Activated B cell treated with CpG ODN at 0.5 μM for 24 hours (primary cell): Measurements from ENCODE around the gene UNC13B. TPM values are rescaled to one million over a fixed set of nuclear protein-coding genes. Genes with fewer than 3 reads are reported as not detected.

Experiments used
- ATAC-seq: fragments of 200-7000 bp; cut with Tn5 transposase; one replicate; pipeline ENCODE4 v1.10.0; 2021; ENCODE audit warnings: low read depth, mild to moderate bottlenecking, moderate library complexity
- CTCF ChIA-PET: fragments of 350-600 bp; sonication (Branson Sonifier 250); formaldehyde crosslinking; loops from one replicate; lab custom pipeline; 2021; ENCODE audit warnings: antibody characterized with exemption; lab: Charles Lee
- POLR2A ChIA-PET: fragments of 350-600 bp; sonication (Branson Sonifier 250); formaldehyde crosslinking; loops from one replicate; lab custom pipeline; 2021; ENCODE audit warnings: antibody characterized with exemption; lab: Charles Lee
- DNase-seq: peaks from one replicate; pipeline ENCODE4 v3.0.0; 2022
- H3K27ac Mint-ChIP-seq: one replicate; pipeline ENCODE4 v1.8.0; 2020; ENCODE audit warnings: mixed read lengths
- H3K27me3 Mint-ChIP-seq: one replicate; pipeline ENCODE4 v1.8.0; 2021; ENCODE audit warnings: mixed read lengths
- H3K36me3 Mint-ChIP-seq: one replicate; pipeline ENCODE4 v1.8.0; 2021; ENCODE audit warnings: low read depth, mixed read lengths
- H3K4me1 Mint-ChIP-seq: one replicate; pipeline ENCODE4 v1.8.0; 2021; ENCODE audit warnings: mixed read lengths
- H3K4me3 Mint-ChIP-seq: one replicate; pipeline ENCODE4 v1.8.0; 2020; ENCODE audit warnings: mild to moderate bottlenecking, mixed read lengths
- H3K9me3 Mint-ChIP-seq: one replicate; pipeline ENCODE4 v1.8.0; 2020; ENCODE audit warnings: mixed read lengths
- CTCF ChIP-seq: fragments of 200-600 bp; IDR thresholded peaks from one replicate; pipeline ENCODE4 v1.8.0; 2022; ENCODE audit warnings: antibody characterized with exemption, mild to moderate bottlenecking
- intact Hi-C: fragments of 100-400 bp; cut with micrococcal nuclease; formaldehyde crosslinking; loops from one replicate; pipeline ENCODE4 v1.15.1; 2024
- total RNA-seq: library from RNA; stranded (reverse); gene quantifications from 2 replicates; pipeline ENCODE4 v1.2.3, GENCODE V29; 2022

Gene UNC13B
- total RNA-seq, 1 donor from 2014 or later, result 0.53 TPM

GRCh38 chr9:35446012-35446411 is 284.2 kb downstream of the UNC13B start:
- no peak overlapping the region for H3K27ac Mint-ChIP-seq
- H3K4me1 Mint-ChIP-seq, result no peaks in the 10 kb centered on the region
- H3K9me3 Mint-ChIP-seq, result no peaks in the 10 kb centered on the region
- TF ChIP-seq CTCF, result no peak
- no peaks in the 10 kb centered on the region for H3K36me3 Mint-ChIP-seq
- POLR2A ChIA-PET, result no interaction called here
- ATAC-seq (no peak), DNase-seq (no peak)
- CTCF ChIA-PET, result no interaction called here
- intact Hi-C loops, result no loop called here
- peaks cover 37% of the 10 kb centered on the region for H3K27me3 Mint-ChIP-seq
- H3K4me3 Mint-ChIP-seq, result no peak overlapping the region

- Mint-ChIP-seq H3K4me3 (no peak overlapping the region), H3K27me3 (peaks cover 52% of the 10 kb centered on the region), H3K36me3 (no peaks in the 10 kb centered on the region), H3K9me3 (peaks cover 3% of the 10 kb centered on the region), H3K4me1 (no peaks in the 10 kb centered on the region), H3K27ac (no peak overlapping the region)
- intact Hi-C loops, result no loop called here
- no peak for TF ChIP-seq CTCF
- POLR2A ChIA-PET, result no interaction called here
- no peak for DNase-seq
- CTCF ChIA-PET, result no interaction called here
- no peak for ATAC-seq
These were observed 286.7 kb downstream of the UNC13B start for GRCh38 chr9:35448496-35448895.

- no peak overlapping the region for H3K27ac Mint-ChIP-seq
- ChIA-PET CTCF (no interaction called here), POLR2A (interaction anchor here (0.6 kb wide), 1 partner anchor 35 kb away, joined by 3 read pairs; no protein-coding TSS in a partner anchor)
- H3K4me3 Mint-ChIP-seq, result no peak overlapping the region
- H3K36me3 Mint-ChIP-seq, result no peaks in the 10 kb centered on the region
- peaks cover 11% of the 10 kb centered on the region for H3K9me3 Mint-ChIP-seq
- H3K4me1 Mint-ChIP-seq, result no peaks in the 10 kb centered on the region
- TF ChIP-seq CTCF, result no peak
- intact Hi-C loops, result no loop called here
- DNase-seq (no peak), ATAC-seq (no peak)
- H3K27me3 Mint-ChIP-seq, result peaks cover 38% of the 10 kb centered on the region
These were observed 290.7 kb downstream of the UNC13B start for GRCh38 chr9:35452481-35452880.

GRCh38 chr9:35453786-35454185 is 292.0 kb downstream of the UNC13B start:
- DNase-seq, result no peak
- Mint-ChIP-seq H3K4me1 (no peaks in the 10 kb centered on the region), H3K27ac (no peak overlapping the region), H3K27me3 (peaks cover 33% of the 10 kb centered on the region), H3K4me3 (no peak overlapping the region), H3K36me3 (no peaks in the 10 kb centered on the region), H3K9me3 (peaks cover 11% of the 10 kb centered on the region)
- intact Hi-C loops, result no loop called here
- no peak for TF ChIP-seq CTCF
- ATAC-seq, result no peak
- ChIA-PET POLR2A (no interaction called here), CTCF (no interaction called here)

Other genes starting within 250 kb of the UNC13B start
- gene PHF24, start 203.7 kb upstream of the UNC13B start, total RNA-seq, result 0.13 TPM in 1 of 2 replicates, not detected in the other
- gene DNAJB5, start 172.3 kb upstream of the UNC13B start, total RNA-seq, result 5.4 and 6.4 TPM in 2 replicates
- 274 and 296 TPM in 2 replicates for gene VCP, start 89.4 kb upstream of the UNC13B start, total RNA-seq
- 27.4 and 28.8 TPM in 2 replicates for gene FANCG, start 82.1 kb upstream of the UNC13B start, total RNA-seq
- 30.4 and 34.1 TPM in 2 replicates for gene PIGO, start 65.4 kb upstream of the UNC13B start, total RNA-seq
- gene STOML2, start 58.9 kb upstream of the UNC13B start, total RNA-seq, result 108 and 113 TPM in 2 replicates
- gene ATOSB, start 46.1 kb upstream of the UNC13B start, total RNA-seq, result 6.8 and 7.2 TPM in 2 replicates